Measurements from ENCODE around the gene IPO11.

DNA sequence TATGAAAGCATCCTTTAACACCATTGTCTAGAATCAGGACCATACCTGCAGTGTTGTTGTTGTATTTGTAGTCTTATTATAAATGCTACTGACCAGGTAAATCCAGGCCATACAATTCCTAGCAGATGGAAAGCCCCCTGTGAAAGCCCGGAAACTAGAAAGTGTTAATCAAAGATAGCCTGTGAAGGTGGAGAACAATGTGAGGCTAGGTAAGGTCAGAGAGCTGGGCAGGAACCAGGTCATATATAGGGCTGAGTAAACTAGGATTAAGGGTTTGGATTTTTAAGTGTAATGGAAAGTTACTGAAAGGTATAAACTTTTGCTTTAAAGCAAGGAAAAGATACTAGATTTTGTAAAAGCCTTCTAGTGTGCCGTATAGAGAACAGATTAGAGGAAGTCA, 172.7 kb downstream of the IPO11 start:
- no peak for TF ChIP-seq POLR2A (IDR thresholded peaks at IDR 0.05; ENCODE audit: extremely low read depth, insufficient read length)
- TF ChIP-seq, protein P1, sequence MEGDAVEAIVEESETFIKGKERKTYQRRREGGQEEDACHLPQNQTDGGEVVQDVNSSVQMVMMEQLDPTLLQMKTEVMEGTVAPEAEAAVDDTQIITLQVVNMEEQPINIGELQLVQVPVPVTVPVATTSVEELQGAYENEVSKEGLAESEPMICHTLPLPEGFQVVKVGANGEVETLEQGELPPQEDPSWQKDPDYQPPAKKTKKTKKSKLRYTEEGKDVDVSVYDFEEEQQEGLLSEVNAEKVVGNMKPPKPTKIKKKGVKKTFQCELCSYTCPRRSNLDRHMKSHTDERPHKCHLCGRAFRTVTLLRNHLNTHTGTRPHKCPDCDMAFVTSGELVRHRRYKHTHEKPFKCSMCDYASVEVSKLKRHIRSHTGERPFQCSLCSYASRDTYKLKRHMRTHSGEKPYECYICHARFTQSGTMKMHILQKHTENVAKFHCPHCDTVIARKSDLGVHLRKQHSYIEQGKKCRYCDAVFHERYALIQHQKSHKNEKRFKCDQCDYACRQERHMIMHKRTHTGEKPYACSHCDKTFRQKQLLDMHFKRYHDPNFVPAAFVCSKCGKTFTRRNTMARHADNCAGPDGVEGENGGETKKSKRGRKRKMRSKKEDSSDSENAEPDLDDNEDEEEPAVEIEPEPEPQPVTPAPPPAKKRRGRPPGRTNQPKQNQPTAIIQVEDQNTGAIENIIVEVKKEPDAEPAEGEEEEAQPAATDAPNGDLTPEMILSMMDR (IDR thresholded peaks at IDR 0.05; ENCODE audit: low read depth, low read length) = no peak
- no peak for TF ChIP-seq MYC (IDR thresholded peaks at IDR 0.05; ENCODE audit: low read depth, low read length)
